Heart right ventricle (tissue), 16 donors: ENCODE data around the gene EXOC3L4. TPM values are rescaled to one million over a fixed set of nuclear protein-coding genes. Genes with fewer than 3 reads are reported as not detected.
A peak's percentile ranks its signal among the peaks of the same experiment; 100 is the strongest.

ENCODE experiments used
- ATAC-seq, 8 donors: fragments of 200-7000 bp; cut with Tn5 transposase; one replicate each; pipeline ENCODE4 v1.9.1; 2020; ENCODE audit warnings: mild to moderate bottlenecking in 8 of 8, moderate library complexity in 8 of 8, moderate number of reproducible peaks in 1 of 8
- DNase-seq, 2 donors: peaks; one replicate each; pipeline ENCODE4 v3.0.0-alpha.2; 2020
- H3K27ac ChIP-seq, 10 donors: fragments of 200-600 bp; sonication (generic) in 2 of 10; one replicate each; pipeline versions ENCODE4 v1.5.0 to v1.8.0; 2020 to 2022; ENCODE audit warnings: mild to moderate bottlenecking in 3 of 10
- H3K27me3 ChIP-seq, 7 donors: fragments of 200-600 bp; one replicate each; pipeline ENCODE4 v1.8.0; 2021 to 2022; ENCODE audit warnings: mild to moderate bottlenecking in 2 of 7
- H3K36me3 ChIP-seq, 9 donors: fragments of 200-600 bp; sonication (generic) in 1 of 9; one replicate each; pipeline versions ENCODE4 v1.5.0 to v1.8.0; 2020 to 2022; ENCODE audit warnings: mild to moderate bottlenecking in 2 of 9
- H3K4me1 ChIP-seq, 9 donors: fragments of 200-600 bp; sonication (generic) in 1 of 9; one replicate each; pipeline versions ENCODE4 v1.5.0 to v1.8.0; 2020 to 2022; ENCODE audit warnings: mild to moderate bottlenecking in 4 of 9
- H3K4me3 ChIP-seq, 10 donors: fragments of 200-600 bp; sonication (generic) in 2 of 10; one replicate each; pipeline versions ENCODE4 v1.5.0 to v1.8.0; 2020 to 2022; ENCODE audit warnings: mild to moderate bottlenecking in 7 of 10, moderate library complexity in 2 of 10
- H3K9me3 ChIP-seq, 11 donors: fragments of 200-600 bp in 10 of 11; sonication (generic) in 2 of 11; one replicate each; pipeline versions ENCODE4 v1.5.0 to v1.8.0; 2013 to 2022; ENCODE audit warnings: mild to moderate bottlenecking in 2 of 11, control low read depth in 1 of 11, moderate library complexity in 1 of 11
- CTCF ChIP-seq, 9 donors: fragments of 200-600 bp; sonication (generic) in 2 of 9; IDR thresholded peaks; one replicate each; pipeline versions ENCODE4 v1.5.0 to v1.8.0; 2021 to 2022; ENCODE audit warnings: antibody characterized with exemption in 9 of 9, mild to moderate bottlenecking in 5 of 9, moderate library complexity in 1 of 9
- WGBS, 2 donors: extraction: QIAGEN DNeasy Blood & Tissue Kit; methylation state at CpG; one replicate each; pipeline ENCODE4 v1.1.7; 2013; ENCODE audit warnings: inconsistent platforms in 1 of 2; 5-methylcytosine and 5-hydroxymethylcytosine counted together
- intact Hi-C, 10 donors: fragments of 100-400 bp; cut with DNase I; formaldehyde crosslinking; loops; one replicate each; pipeline versions ENCODE4 v1.11.1 to v1.14.2; 2022
- polyA plus RNA-seq, 2 donors: library from polyadenylated mRNA; stranded (reverse); fragments of 200-250 nt; gene quantifications; one replicate each; pipeline ENCODE4 v1.2.3, GENCODE V29; 2013
- total RNA-seq, 10 donors: library from RNA; stranded (reverse); fragmentation: NEBNext Ultra II Directional in 3 of 10; extraction: Animal tissue kit (Norgen Biotek cat#: 25700) in 3 of 10; gene quantifications; one replicate each; pipeline versions ENCODE4 v1.2.1 to v1.2.4, GENCODE V29; 2021 to 2023
- donor health status: Arrhythmogenic right ventricular cardiomyopathy.
- donor health status: ischemic (EF 13 %, LVEDD 7.1; RV severe dilation, severe dysfunction).
- donor health status: healthy with polysubstance abuse.
- donor health status: DM: no; HTN: yes; CAD: no.
- donor health status: DM: no; HTN: no; CAD: no.
- donor health status: ischemic (EF 25% LVEDD 6.9; RV normal size, moderate dysfunction).
- donor health status: ischemic (EF 25% LVEDD 5.7; RV mildly dilated, moderate dysfunction).
- donor health status: healthy.
- donor health status: DM: yes; HTN: yes; CAD: no.
- donor health status: Ischemic cardiomyopathy.
- donor health status: ischemic (EF 35%, LVEDD 5.7; RV mildly dilated, moderate dysfunction).
- donor health status: nonischemic (EF 11% LVEDD 7.7; RV severe dilation, severe dysfunction).
- donor health status: DM: yes; HTN: yes; CAD: no.
- donor health status: PGD.
- donor health status: ischemic (EF 29% LVEDD 5.4; RV normal size, mild dysfunction).
- donor health status: nonischemic (EF 23%, LVEDD 6.1; RV moderate dilation, normal function).

Gene EXOC3L4
- total and polyA plus RNA-seq, 12 donors, result 0.16 to 2.0 (median 0.50) TPM; not detected in 4

- DNase-seq (no peak), ATAC-seq (no peak)
- Histone ChIP-seq H3K27me3 (peaks cover 0 to 47% (median 26%) of the 10 kb centered on the region in 7 donors), H3K4me1 (peaks cover 0 to 7% (median 3%) of the 10 kb centered on the region in 9 donors), H3K27ac (no peak overlapping the region), H3K4me3 (no peak overlapping the region), H3K9me3 (no peaks in the 10 kb centered on the region), H3K36me3 (no peaks in the 10 kb centered on the region)
- intact Hi-C loops, result loop anchor here in 1 of 10 donors (5.0 kb wide), 1 partner anchor 37 kb away; no protein-coding TSS in a partner anchor
- 77 to 82% methylated on average over 4 of the region's 4 CpGs for WGBS, 2 donors
- TF ChIP-seq CTCF (IDR thresholded peaks at IDR 0.05), result no peak
Observed at GRCh38 chr14:103144085-103144484, 49.6 kb downstream of the EXOC3L4 start.

GRCh38 chr14:103146141-103146709 lies 51.7 kb downstream of the EXOC3L4 start:
- intact Hi-C loops, result no loop called here
- no peaks in the 10 kb centered on the region for H3K36me3 ChIP-seq
- peak in 1 of 8 donors; percentile 38 for ATAC-seq
- DNase-seq, result no peak
- no peaks in the 10 kb centered on the region for H3K4me1 ChIP-seq
- H3K27ac ChIP-seq, result no peak overlapping the region
- peaks cover 0 to 44% (median 26%) of the 10 kb centered on the region in 7 donors for H3K27me3 ChIP-seq
- H3K4me3 ChIP-seq, result no peak overlapping the region
- TF ChIP-seq CTCF (IDR thresholded peaks at IDR 0.05), result no peak
- H3K9me3 ChIP-seq, result no peaks in the 10 kb centered on the region
- WGBS, 2 donors, result 88 to 91% methylated on average over 19 of the region's 19 CpGs

- DNase-seq (no peak), ATAC-seq (no peak)
- no peak overlapping the region for H3K27ac ChIP-seq
- no peak for TF ChIP-seq CTCF (IDR thresholded peaks at IDR 0.05)
- H3K36me3 ChIP-seq, result no peaks in the 10 kb centered on the region
- intact Hi-C loops, result no loop called here
- no peak overlapping the region for H3K4me3 ChIP-seq
- H3K27me3 ChIP-seq, result peaks cover 0 to 19% (median 7%) of the 10 kb centered on the region in 7 donors
- H3K9me3 ChIP-seq, result no peaks in the 10 kb centered on the region
- WGBS, 2 donors, result 89 to 94% methylated on average over 10 of the region's 10 CpGs
- peaks cover 0 to 3% (median 0%) of the 10 kb centered on the region in 9 donors for H3K4me1 ChIP-seq
Observed at GRCh38 chr14:103149351-103150237, 55.1 kb downstream of the EXOC3L4 start.

- no peak for DNase-seq
- H3K9me3 ChIP-seq, result no peaks in the 10 kb centered on the region
- H3K27ac ChIP-seq, result no peak overlapping the region
- intact Hi-C loops, result no loop called here
- H3K4me1 ChIP-seq, result peaks cover 0 to 14% (median 7%) of the 10 kb centered on the region in 9 donors
- WGBS, 2 donors, result 60 to 64% methylated on average over 15 of the region's 15 CpGs
- no peak for TF ChIP-seq CTCF (IDR thresholded peaks at IDR 0.05)
- no peak for ATAC-seq
- no peaks in the 10 kb centered on the region for H3K36me3 ChIP-seq
- no peak overlapping the region for H3K4me3 ChIP-seq
- H3K27me3 ChIP-seq, result peaks cover 0 to 15% (median 3%) of the 10 kb centered on the region in 7 donors
Observed at GRCh38 chr14:103151270-103151945, 56.9 kb downstream of the EXOC3L4 start.
